Measurements from ENCODE around the gene PTPRE. TPM values are rescaled to one million over a fixed set of nuclear protein-coding genes. Genes with fewer than 3 reads are reported as not detected.
A peak's percentile ranks its signal among the peaks of the same experiment; 100 is the strongest.

PTPRE gene
- polyA plus RNA-seq, 1 donor from 2014 or later: 11.2 TPM

DNA sequence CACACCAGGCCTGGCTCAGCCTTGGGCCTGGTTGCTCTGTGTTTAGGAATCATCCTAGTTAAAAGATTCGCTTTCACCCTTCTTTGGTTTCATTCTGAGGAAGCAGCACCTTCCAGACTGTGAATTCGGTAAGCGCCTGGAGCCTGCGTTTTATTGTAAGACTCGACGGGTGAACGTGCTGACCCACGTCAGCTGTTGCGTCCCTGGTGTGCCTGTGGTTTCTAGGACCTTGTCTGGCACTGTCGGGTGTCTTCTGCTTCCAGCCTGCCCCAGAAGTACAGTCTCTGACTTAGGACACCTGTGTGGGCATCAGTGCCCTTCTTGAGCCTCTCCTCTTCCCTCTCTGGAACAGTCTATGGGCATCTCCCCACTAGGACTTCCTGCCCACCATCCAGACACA, 193.0 kb downstream of the PTPRE start:
- H3K27ac Mint-ChIP-seq: no peak overlapping the region
- no peak overlapping the region for H3K4me3 Mint-ChIP-seq
- H3K4me1 Mint-ChIP-seq: peaks cover 9 to 13% (median 9%) of the 10 kb centered on the region in 3 donors

GRCh38 chr10:128101901-128102300, 195.0 kb downstream of the PTPRE start:
- H3K4me3 Mint-ChIP-seq: no peak overlapping the region
- no peaks in the 10 kb centered on the region for H3K9me3 Mint-ChIP-seq
- peaks cover 0 to 2% (median 2%) of the 10 kb centered on the region in 3 donors for H3K4me1 Mint-ChIP-seq
- no peak overlapping the region for H3K27ac Mint-ChIP-seq
- no peaks in the 10 kb centered on the region for H3K27me3 Mint-ChIP-seq
- H3K36me3 Mint-ChIP-seq: no peaks in the 10 kb centered on the region

More for the DNA sequence above, 193.0 kb downstream of the PTPRE start:
- H3K27me3 Mint-ChIP-seq: no peaks in the 10 kb centered on the region
- H3K9me3 Mint-ChIP-seq: no peaks in the 10 kb centered on the region
- H3K36me3 Mint-ChIP-seq: peaks cover 1% of the 10 kb centered on the region

DNA sequence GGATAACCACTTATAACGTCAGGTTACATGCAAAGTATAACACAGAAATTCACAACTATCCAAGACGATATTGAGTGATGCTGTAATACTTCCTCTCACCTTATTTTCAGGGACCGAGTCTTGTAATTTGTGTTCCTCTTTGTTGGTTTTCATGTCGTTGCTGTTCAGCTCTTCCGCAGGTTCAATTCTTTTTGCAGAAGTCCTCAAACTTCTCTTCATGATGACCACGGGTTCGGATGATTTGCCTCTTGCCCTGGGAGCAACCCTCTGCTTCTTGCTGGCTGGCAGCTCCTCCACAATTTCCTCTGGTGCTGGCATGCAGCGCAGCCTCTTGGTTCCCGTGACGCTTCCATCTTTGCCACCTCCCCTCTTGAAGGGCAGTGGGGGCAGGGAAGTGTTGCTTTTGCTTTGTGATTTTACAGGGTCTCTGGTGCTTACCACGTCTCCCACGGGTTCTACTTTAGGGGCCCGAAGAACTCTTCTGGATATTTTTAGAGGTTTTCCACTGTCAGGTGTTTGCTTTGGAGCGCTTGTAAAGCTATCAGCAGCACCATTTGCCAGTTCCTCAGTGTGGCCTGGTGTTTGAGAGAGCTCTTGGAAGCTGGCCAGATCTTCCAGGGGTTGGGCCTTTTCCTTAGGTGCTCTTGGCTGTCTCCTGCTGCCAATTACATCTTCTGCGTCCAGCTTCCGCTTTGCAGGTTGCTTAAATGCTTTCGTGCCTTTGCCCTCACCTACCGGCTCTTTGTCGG, 195.8 kb downstream of the PTPRE start:
- Mint-ChIP-seq H3K36me3 (no peaks in the 10 kb centered on the region), H3K27ac (no peak overlapping the region), H3K27me3 (no peaks in the 10 kb centered on the region), H3K4me3 (no peak overlapping the region), H3K4me1 (peaks cover 0 to 2% (median 2%) of the 10 kb centered on the region in 3 donors), H3K9me3 (no peaks in the 10 kb centered on the region)

DNA sequence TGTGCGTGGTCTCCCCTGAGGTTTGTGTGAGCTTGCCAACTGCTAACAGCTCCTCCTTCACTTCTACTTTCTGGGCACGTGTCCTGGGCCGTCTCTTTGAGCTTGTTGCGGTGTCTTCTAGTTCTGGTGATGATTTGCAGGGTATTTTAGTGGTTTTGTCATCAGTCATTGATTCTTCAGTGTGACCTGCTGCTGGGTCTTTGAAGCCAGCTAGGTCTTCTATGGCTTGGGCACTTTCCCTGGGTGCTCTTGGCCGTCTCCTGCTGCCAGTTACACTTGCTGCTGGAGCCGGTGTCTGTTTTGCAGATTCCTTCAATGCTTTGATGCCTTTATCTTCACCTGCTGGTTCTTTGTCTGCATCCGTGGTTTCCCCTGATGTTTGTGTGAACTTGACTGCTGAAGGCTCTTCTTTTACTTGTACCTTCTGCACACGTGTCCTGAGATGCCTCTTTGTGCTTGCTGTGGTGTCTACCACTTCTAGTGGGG, 196.4 kb downstream of the PTPRE start:
- Mint-ChIP-seq H3K4me1 (peaks cover 0 to 2% (median 2%) of the 10 kb centered on the region in 3 donors), H3K4me3 (no peak overlapping the region), H3K36me3 (no peaks in the 10 kb centered on the region), H3K9me3 (no peaks in the 10 kb centered on the region), H3K27me3 (no peaks in the 10 kb centered on the region), H3K27ac (no peak overlapping the region)

- no peaks in the 10 kb centered on the region for H3K9me3 Mint-ChIP-seq
- no peaks in the 10 kb centered on the region for H3K36me3 Mint-ChIP-seq
- H3K4me3 Mint-ChIP-seq: no peak overlapping the region
- H3K4me1 Mint-ChIP-seq: peaks cover 0 to 2% (median 2%) of the 10 kb centered on the region in 3 donors
- no peak overlapping the region for H3K27ac Mint-ChIP-seq
- no peaks in the 10 kb centered on the region for H3K27me3 Mint-ChIP-seq
These were observed 198.5 kb downstream of the PTPRE start for GRCh38 chr10:128105383-128105782.

- Mint-ChIP-seq H3K27ac (no peak overlapping the region), H3K27me3 (no peaks in the 10 kb centered on the region), H3K36me3 (no peaks in the 10 kb centered on the region), H3K9me3 (no peaks in the 10 kb centered on the region), H3K4me3 (no peak overlapping the region), H3K4me1 (no peaks in the 10 kb centered on the region)
These were observed 202.8 kb downstream of the PTPRE start for GRCh38 chr10:128109707-128110106.

DNA sequence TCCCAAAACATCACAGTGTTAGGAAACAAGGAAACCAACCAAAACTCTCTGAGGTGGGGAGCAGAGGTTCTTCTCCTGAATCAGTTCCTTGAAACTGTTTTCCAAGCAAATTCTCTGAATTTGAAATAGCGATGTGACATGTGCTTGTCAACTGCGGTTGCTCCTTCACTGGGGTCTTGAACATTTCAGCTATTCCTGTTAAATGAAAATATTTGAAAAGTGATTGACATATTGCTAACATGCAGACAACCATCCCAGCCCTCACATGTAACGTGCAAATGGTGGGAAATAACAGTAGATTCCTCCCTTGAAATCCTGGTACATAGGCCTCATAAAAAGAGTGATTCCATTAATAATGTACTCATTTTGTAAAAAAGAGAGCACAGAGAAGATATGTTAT, 203.4 kb downstream of the PTPRE start:
- Mint-ChIP-seq H3K27ac (no peak overlapping the region), H3K36me3 (no peaks in the 10 kb centered on the region), H3K9me3 (no peaks in the 10 kb centered on the region), H3K4me1 (no peaks in the 10 kb centered on the region), H3K27me3 (no peaks in the 10 kb centered on the region), H3K4me3 (no peak overlapping the region)

- no peak overlapping the region for H3K27ac Mint-ChIP-seq
- H3K4me3 Mint-ChIP-seq: no peak overlapping the region
These were observed 204.8 kb downstream of the PTPRE start for GRCh38 chr10:128111696-128112095.

DNA sequence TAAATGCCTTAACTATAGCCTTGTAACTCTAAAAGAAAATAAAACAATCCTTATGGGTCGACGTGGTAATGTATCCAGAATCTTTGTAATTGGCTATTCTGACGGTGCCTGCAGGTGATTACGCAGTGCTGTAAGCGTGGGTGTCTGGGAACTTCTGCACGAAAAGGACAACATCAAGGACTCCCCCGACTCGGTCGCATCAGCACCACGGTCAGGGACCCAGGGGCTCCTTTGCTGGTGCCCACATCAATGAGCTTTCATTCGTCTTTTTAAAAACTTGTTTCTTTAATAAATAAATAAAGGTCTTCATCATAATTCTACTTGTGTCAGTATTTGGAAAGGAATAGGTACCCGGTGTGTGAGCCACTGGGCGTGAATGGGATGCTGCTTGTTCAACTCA, 206.1 kb downstream of the PTPRE start:
- peaks cover 0 to 2% (median 0%) of the 10 kb centered on the region in 3 donors for H3K4me1 Mint-ChIP-seq
- no peaks in the 10 kb centered on the region for H3K36me3 Mint-ChIP-seq
- no peak overlapping the region for H3K27ac Mint-ChIP-seq
- no peak overlapping the region for H3K4me3 Mint-ChIP-seq
- no peaks in the 10 kb centered on the region for H3K9me3 Mint-ChIP-seq
- H3K27me3 Mint-ChIP-seq: no peaks in the 10 kb centered on the region

More at GRCh38 chr10:128111696-128112095, 204.8 kb downstream of the PTPRE start:
- Mint-ChIP-seq H3K27me3 (no peaks in the 10 kb centered on the region), H3K4me1 (peaks cover 0 to 2% (median 0%) of the 10 kb centered on the region in 3 donors), H3K9me3 (no peaks in the 10 kb centered on the region), H3K36me3 (no peaks in the 10 kb centered on the region)

GRCh38 chr10:128114901-128115300, 208.0 kb downstream of the PTPRE start:
- no peaks in the 10 kb centered on the region for H3K9me3 Mint-ChIP-seq
- H3K27ac Mint-ChIP-seq: no peak overlapping the region
- H3K4me1 Mint-ChIP-seq: peaks cover 0 to 2% (median 0%) of the 10 kb centered on the region in 3 donors
- no peaks in the 10 kb centered on the region for H3K36me3 Mint-ChIP-seq
- H3K4me3 Mint-ChIP-seq: no peak overlapping the region
- H3K27me3 Mint-ChIP-seq: no peaks in the 10 kb centered on the region

- Mint-ChIP-seq H3K4me3 (no peak overlapping the region), H3K4me1 (peaks cover 0 to 2% (median 0%) of the 10 kb centered on the region in 3 donors), H3K36me3 (no peaks in the 10 kb centered on the region), H3K9me3 (no peaks in the 10 kb centered on the region), H3K27me3 (no peaks in the 10 kb centered on the region), H3K27ac (no peak overlapping the region)
These were observed 208.5 kb downstream of the PTPRE start for GRCh38 chr10:128115356-128115755.

DNA sequence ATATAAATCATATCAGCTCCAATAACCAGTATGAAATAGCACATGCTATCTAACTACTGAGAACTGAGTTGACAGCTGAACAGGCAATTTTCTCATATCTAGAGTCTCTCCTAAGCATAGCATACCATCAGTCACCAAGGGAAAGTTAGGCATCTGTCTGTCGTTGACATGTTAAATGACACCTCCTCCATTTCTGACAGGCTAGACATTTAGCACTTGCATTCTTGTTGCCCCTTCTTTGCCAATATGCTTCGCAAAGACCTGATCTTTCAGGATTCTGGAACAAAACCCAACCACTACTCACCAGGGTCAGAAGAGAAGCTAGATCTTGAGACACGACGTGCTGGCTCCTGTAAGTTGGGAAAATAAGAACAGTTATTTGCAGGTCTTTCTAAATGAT, 209.3 kb downstream of the PTPRE start:
- H3K27ac Mint-ChIP-seq: peak overlapping the region in 1 of 3 donors; percentile 3

GRCh38 chr10:128116851-128117615, 210.1 kb downstream of the PTPRE start:
- Mint-ChIP-seq H3K4me1 (peaks cover 0 to 2% (median 0%) of the 10 kb centered on the region in 3 donors), H3K36me3 (peaks cover 2% of the 10 kb centered on the region), H3K9me3 (no peaks in the 10 kb centered on the region), H3K27ac (no peak overlapping the region), H3K27me3 (no peaks in the 10 kb centered on the region), H3K4me3 (no peak overlapping the region)

More for the DNA sequence above, 209.3 kb downstream of the PTPRE start:
- Mint-ChIP-seq H3K9me3 (no peaks in the 10 kb centered on the region), H3K27me3 (no peaks in the 10 kb centered on the region), H3K36me3 (peaks cover 2% of the 10 kb centered on the region), H3K4me3 (no peak overlapping the region), H3K4me1 (peaks cover 0 to 2% (median 0%) of the 10 kb centered on the region in 3 donors)

DNA sequence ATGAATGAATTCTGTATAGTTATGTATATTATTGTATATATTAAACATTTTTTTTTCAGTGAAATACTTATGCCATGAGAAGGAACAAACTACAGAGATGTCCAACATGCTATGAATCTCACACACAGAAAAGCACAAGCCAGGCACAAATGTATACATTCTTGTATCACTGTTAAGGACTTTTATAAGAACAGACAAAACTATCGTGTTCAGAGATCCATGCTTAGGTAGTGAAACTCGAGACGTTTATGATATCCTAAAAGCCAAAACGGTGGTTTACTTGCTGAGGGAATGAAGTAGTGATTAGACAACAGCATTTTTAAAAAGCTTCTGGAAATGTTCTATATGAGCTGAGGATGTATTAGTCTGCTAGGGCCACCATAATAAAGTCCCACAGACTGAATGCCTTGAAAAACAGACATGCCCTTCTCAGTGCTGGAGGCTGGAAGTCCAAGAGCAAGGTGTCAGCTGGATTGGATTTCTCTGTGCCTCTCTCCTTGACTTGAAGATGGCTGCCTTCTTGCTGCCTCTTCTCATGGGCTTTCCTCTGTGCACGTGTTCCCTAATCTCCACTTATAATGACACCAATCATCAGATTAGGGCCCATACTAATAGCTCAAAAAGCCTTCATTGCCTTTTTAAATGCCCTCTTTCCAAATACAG, 215.0 kb downstream of the PTPRE start:
- H3K27ac Mint-ChIP-seq: no peak overlapping the region
- H3K4me1 Mint-ChIP-seq: peaks cover 11 to 27% (median 16%) of the 10 kb centered on the region in 3 donors
- H3K36me3 Mint-ChIP-seq: peaks cover 2% of the 10 kb centered on the region
- H3K4me3 Mint-ChIP-seq: no peak overlapping the region
- H3K9me3 Mint-ChIP-seq: no peaks in the 10 kb centered on the region
- peaks cover 16% of the 10 kb centered on the region for H3K27me3 Mint-ChIP-seq

- no peaks in the 10 kb centered on the region for H3K9me3 Mint-ChIP-seq
- peak overlapping the region in 2 of 4 donors; percentile 6 to 68 for H3K4me3 Mint-ChIP-seq
- peaks cover 2% of the 10 kb centered on the region for H3K36me3 Mint-ChIP-seq
- H3K27me3 Mint-ChIP-seq: peaks cover 16% of the 10 kb centered on the region
- no peak overlapping the region for H3K27ac Mint-ChIP-seq
- H3K4me1 Mint-ChIP-seq: peaks cover 12 to 32% (median 19%) of the 10 kb centered on the region in 3 donors
These were observed 216.0 kb downstream of the PTPRE start for GRCh38 chr10:128122931-128123330.
